SIG-M5 treated with dmso at 0.1 percent for 504 hours (cell line): Measurements from ENCODE around the gene NCKAP5.

Source experiments
- DNase-seq: peaks from one replicate; lab custom pipeline; 2025; ENCODE audit not compliant: unreplicated experiment; lab: John Stamatoyannopoulos, UW

The NCKAP5 gene

GRCh38 chr2:132751836-132752235 lies 816.4 kb downstream of the NCKAP5 start:
- no peak for DNase-seq

GRCh38 chr2:132750606-132751005 lies 817.7 kb downstream of the NCKAP5 start:
- no peak for DNase-seq

- DNase-seq: no peak
These were observed 821.2 kb downstream of the NCKAP5 start for GRCh38 chr2:132747046-132747445.

GRCh38 chr2:132741754-132742153 lies 826.5 kb downstream of the NCKAP5 start:
- DNase-seq: no peak

GRCh38 chr2:132740081-132740720 lies 828.1 kb downstream of the NCKAP5 start:
- no peak for DNase-seq

- no peak for DNase-seq
These were observed 830.0 kb downstream of the NCKAP5 start for GRCh38 chr2:132738223-132738622.

GRCh38 chr2:132736059-132736458 lies 832.2 kb downstream of the NCKAP5 start:
- no peak for DNase-seq

- DNase-seq: no peak
These were observed 833.3 kb downstream of the NCKAP5 start for GRCh38 chr2:132734961-132735360.

GRCh38 chr2:132733094-132733493 lies 835.2 kb downstream of the NCKAP5 start:
- DNase-seq: no peak

- DNase-seq: no peak
These were observed 835.6 kb downstream of the NCKAP5 start for GRCh38 chr2:132732694-132733093.

- no peak for DNase-seq
These were observed 836.8 kb downstream of the NCKAP5 start for GRCh38 chr2:132731441-132731840.

GRCh38 chr2:132730611-132731010 lies 837.7 kb downstream of the NCKAP5 start:
- DNase-seq: no peak

GRCh38 chr2:132729522-132729921 lies 838.7 kb downstream of the NCKAP5 start:
- no peak for DNase-seq

GRCh38 chr2:132726155-132726554 lies 842.1 kb downstream of the NCKAP5 start:
- DNase-seq: no peak

GRCh38 chr2:132725748-132726147 lies 842.5 kb downstream of the NCKAP5 start:
- no peak for DNase-seq

GRCh38 chr2:132725148-132725547 lies 843.1 kb downstream of the NCKAP5 start:
- DNase-seq: no peak

GRCh38 chr2:132721938-132722337 lies 846.3 kb downstream of the NCKAP5 start:
- DNase-seq: no peak

- no peak for DNase-seq
These were observed 847.9 kb downstream of the NCKAP5 start for GRCh38 chr2:132720393-132720792.

GRCh38 chr2:132719480-132719879 lies 848.8 kb downstream of the NCKAP5 start:
- DNase-seq: no peak

GRCh38 chr2:132716954-132717353 lies 851.3 kb downstream of the NCKAP5 start:
- DNase-seq: no peak

GRCh38 chr2:132715386-132716351 lies 852.6 kb downstream of the NCKAP5 start:
- no peak for DNase-seq

GRCh38 chr2:132703396-132703795 lies 864.9 kb downstream of the NCKAP5 start:
- no peak for DNase-seq
